HG02763 (cell line): ENCODE data around the gene ZNF445.
"Not testable (repeated sequence)": the region's sequence is repeated elsewhere in the genome, so short reads cannot be mapped to it uniquely, and the experiment has no call there.

Experiments
- ATAC-seq: cut with Tn5 transposase; IDR thresholded peaks from one replicate; pipeline ENCODE4 v1.9.1; 2021; ENCODE audit warnings: mild to moderate bottlenecking, moderate library complexity; ENCODE audit not compliant: unreplicated experiment

ZNF445 gene

GRCh38 chr3:44477312-44478030 lies at the start of gene ZNF445:
TSS of gene ZNF445 (minus strand) at chr3:44477670. CDS start at chr3:44455549, 22,121 bp downstream.
- ATAC-seq: peak; percentile 88

DNA sequence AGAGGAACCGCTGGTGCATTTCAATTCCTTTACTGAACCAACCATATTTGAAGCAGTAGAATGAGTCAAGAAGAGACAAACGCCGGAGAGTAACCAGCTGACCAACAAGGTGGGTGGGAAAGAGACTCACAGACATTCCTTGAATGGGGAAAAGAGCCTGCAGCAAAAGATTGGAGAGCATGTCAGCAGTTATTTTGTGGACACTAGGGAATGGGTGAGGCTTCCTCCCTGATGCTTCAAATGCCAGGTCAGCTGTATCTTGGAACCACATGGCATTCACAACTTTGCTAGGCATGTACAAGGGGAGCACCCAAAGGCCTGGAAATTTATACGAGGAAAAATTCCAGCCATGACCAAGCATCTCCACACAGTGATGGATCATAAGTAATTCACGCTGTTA lies 47.6 kb upstream of the ZNF445 start:
- no peak for ATAC-seq

GRCh38 chr3:44522494-44522933 lies 45.0 kb upstream of the ZNF445 start:
- ATAC-seq: no peak

DNA sequence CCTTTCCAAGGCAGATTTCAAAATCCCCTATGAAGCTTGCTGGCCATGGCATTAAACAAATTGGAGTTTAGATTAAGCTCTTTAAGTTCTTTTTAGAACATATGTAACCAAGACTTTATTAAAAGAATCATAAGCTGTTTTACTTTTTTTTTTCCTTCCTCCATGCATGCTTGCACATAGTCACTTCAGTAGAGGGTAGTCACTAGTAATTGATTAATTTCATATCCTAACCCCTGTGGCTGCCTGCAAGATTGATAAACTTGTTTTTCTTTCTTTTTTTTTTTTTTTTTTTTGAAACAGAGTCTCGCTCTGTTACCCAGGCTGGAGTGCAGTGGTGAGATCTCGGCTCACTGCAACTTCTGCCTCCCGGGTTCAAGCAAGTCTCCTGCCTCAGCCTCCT lies 44.3 kb upstream of the ZNF445 start:
- ATAC-seq: no peak

GRCh38 chr3:44518782-44519156 lies 41.3 kb upstream of the ZNF445 start:
- ATAC-seq: no peak

- no peak for ATAC-seq
Observed at GRCh38 chr3:44516230-44516629, 38.8 kb upstream of the ZNF445 start.

DNA sequence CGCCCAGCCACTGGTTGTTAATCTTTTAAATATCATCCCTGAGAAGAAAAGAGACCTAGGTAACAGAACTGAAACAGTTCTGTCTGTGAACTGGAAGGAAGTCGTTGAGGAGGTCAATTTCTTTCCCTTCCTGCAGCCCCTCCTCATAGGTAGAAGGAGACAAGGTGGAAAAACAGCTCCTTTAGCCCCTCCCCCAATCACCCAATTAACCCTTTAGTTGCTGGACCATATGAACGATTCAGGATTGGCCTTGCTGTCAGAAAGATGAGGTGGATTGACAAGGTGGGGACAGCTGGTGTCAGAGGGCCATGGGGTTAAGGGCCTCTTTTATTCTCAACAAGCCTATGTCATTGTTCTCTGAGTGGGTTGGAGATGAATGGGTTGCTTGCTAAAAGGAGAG lies 36.0 kb upstream of the ZNF445 start:
- ATAC-seq: no peak

- ATAC-seq: no peak
Observed at GRCh38 chr3:44511238-44511566, 33.7 kb upstream of the ZNF445 start.

GRCh38 chr3:44510000-44510368 lies 32.5 kb upstream of the ZNF445 start:
- ATAC-seq: peak; percentile 40

GRCh38 chr3:44509393-44509921 lies 32.0 kb upstream of the ZNF445 start:
- ATAC-seq: no peak

DNA sequence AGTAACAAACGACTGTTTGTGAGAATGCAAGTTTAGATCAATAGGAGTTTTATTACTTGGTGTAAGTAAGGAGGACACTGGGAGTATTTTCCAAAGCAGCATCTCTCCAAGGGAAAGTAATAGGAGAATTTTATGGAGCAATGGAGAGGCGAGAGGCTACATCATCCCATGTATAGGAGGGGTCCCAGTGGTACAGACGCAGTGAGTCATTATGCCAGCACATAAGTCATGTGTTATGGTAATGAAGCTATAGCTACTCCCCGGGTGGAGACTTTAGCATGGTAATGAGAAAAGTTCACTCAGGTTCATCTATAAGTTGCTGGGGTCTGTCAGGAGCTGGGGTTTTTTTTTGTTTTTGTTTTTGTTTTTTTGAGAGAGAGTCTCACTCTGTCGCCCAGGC lies 29.5 kb upstream of the ZNF445 start:
- ATAC-seq: no peak

DNA sequence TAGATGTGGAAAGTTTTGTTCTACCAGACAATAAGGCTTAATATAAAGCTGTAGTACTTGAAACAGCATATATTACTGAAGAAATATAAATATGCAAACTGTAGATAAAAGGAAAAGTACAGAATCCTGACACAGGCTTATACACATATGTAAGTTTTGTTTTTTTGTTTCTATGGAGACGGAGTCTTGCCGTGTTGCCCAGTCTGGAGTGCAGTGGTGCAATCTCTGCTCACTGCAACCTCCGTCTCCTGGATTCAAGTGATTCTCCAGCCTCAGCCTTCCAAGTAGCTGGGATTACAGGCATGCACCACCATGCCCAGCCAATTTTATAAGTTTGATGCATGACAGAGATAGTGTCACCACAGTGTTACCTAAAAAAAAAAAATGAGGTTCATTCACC lies 29.1 kb upstream of the ZNF445 start:
- no peak for ATAC-seq

DNA sequence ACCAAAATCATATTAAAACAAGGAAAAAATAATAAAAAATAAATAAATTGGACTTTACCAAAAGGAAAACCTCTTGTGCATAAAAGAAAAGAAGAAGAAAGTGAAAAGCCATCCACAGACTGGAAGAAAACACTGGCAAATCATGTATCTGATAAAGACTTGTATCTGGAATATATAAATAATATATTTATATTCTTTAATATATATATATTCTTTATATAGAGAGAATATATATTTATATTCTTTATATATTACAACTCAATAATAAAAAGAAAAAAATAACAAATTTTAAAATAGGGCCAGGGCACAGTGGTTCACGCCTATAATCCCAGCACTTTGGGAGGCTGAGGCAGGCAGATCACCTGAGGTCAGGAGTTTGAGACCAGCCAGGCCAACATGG lies 27.1 kb upstream of the ZNF445 start:
- no peak for ATAC-seq

DNA sequence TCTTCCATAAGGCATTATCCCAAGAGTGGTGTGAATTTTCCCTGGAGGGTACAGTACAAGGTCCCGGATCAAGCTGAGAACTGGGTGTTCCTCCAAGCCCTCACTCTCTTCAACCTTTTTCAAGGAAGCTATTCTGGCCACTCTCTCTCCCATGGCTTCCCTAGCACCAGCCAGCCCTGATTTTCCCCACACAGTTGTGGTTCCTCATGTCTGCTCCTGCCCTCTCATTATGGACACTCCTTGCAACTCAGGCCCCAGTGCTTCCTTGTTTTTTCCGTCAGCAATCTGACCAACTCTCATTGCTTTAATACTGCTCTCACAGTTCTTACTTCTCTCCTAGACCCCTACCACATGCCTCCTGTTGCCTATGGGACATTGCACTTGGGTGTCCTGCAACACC lies 25.7 kb upstream of the ZNF445 start:
- not testable (repeated sequence) for ATAC-seq

- no peak for ATAC-seq
Observed at GRCh38 chr3:44501971-44502370, 24.5 kb upstream of the ZNF445 start.

- ATAC-seq: not testable (repeated sequence)
Observed at GRCh38 chr3:44499899-44500168, 22.4 kb upstream of the ZNF445 start.

DNA sequence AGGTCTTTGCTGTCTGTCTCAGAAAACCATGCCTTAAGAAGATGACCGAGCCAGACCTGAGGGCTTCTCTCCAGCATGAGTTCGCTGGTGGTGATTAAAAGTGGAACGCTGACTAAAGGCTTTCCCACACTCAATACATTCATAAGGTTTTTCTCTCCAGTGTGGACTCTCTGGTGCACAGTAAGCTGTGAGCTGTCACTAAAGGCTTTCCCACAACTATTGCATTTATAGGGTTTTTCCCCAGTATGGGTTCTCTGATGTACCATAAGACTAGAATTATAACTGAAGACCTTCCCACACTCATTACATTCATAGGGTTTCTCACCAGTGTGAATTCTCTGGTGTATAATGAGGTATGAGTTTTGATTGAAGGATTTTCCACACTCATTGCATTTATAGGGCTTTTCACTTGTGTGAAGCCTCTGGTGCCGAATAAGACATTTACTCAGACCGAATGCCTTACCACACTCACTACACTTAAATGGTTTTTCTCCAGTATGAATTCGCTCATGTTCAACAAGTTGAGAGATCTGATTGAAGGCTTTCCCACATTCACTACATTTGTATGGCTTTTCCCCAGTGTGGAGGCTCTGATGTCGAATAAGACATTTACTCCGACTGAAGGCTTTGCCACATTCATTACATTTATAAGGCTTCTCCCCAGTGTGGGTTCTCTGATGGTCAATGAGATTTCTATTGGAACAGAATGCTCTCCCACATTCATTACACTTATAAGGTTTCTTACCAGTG lies 21.9 kb upstream of the ZNF445 start:
- ATAC-seq: no peak

- ATAC-seq: no peak
Observed at GRCh38 chr3:44495636-44496415, 18.4 kb upstream of the ZNF445 start.

DNA sequence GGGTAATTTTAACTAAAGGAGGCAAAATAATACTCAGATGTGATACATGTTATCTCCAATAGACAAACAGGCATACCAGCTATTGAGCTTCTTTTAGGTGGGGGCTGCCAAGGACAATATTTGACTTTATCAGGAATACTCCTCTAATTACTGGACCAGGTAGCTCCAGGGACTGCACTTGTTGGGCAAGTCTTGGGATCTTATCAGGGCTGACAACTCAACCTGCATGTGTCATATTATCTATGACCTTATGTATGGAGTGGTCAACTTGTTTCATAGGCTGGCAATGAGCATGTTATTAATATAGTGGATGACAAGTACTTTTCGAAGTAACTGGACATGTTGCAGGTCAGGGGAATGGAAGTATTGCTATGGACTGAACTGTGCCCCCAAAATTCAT lies 15.0 kb upstream of the ZNF445 start:
- ATAC-seq: no peak

DNA sequence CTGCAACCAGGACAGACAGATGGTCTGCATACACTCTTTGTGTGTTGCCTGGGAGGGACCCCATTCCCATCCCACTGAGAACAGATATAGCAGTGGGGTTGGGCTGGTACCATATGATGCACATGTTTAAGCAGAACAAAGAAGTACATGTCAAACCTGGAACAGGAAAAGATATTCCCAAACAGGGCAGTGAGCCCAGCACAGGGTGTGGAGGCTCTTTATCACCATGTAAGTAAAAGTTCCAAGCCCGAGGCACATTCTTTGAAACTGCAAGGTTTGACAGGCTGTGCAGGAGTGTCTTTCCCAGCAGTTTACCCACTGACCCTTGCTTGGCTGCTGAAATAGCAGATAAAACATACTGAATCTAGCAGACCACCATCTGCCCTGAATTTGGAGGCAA lies 5.3 kb upstream of the ZNF445 start:
- no peak for ATAC-seq

DNA sequence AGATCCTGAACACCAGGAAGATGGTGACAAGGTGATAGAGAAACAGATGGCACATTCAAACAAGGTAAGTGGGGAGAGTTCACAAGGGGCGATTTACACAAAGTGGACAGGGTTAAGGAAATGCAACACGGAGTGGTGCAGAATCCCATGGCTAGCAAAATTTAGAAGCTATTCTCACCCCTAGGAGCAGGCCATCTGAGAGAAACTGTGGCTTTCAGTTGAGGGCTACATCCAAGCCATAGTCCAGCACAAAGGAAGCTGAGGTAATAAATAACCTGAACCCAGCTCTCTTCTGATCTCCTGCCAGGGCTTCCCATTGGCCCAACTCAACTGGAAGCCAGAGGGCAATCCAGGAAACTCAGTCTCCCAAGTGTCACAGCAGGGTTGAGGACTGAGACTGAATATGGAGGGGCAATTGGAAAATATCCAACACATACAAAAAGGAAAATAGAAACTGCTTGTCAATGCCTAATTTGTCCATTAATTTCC lies 1.2 kb upstream of the ZNF445 start:
- ATAC-seq: no peak

DNA sequence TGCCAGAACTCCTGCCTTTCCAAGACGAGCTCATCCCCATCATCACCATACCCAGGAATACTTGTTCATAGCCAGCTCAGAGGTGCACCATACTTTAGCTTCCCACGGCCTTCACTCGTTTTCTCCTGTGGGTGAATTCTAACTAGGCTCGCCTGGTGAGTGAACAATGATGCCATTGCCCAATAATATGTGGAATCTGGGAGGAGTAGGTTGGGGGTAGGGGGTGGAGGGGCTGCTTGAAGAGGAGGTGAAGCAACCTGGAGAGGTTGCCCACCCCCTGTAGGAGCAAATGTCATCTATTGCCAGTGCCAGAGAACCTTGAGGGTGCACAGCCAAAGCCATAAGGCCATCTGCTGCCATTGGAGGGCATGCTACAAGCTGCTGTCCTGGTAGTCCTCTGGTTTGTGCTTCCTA lies 592 bp upstream of the ZNF445 start:
- no peak for ATAC-seq
